Sigmoid colon (tissue), 7 donors: Measurements from ENCODE around the gene ARL6IP4. TPM values are rescaled to one million over a fixed set of nuclear protein-coding genes. Genes with fewer than 3 reads are reported as not detected.

ENCODE experiments used
- DNase-seq: peaks from one replicate; pipeline ENCODE4 v3.0.0-alpha.2; 2019
- H3K27ac ChIP-seq, 4 donors: fragments of 200-600 bp; sonication (generic); one replicate each; pipeline ENCODE4 v1.5.1; 2016 to 2019; ENCODE audit warnings: mild to moderate bottlenecking in 1 of 4
- H3K27me3 ChIP-seq, 3 donors: fragments of 200-600 bp; sonication (generic); one replicate each; pipeline ENCODE4 v1.5.1; 2019; ENCODE audit warnings: mild to moderate bottlenecking in 1 of 3
- H3K36me3 ChIP-seq, 4 donors: fragments of 200-600 bp; sonication (generic); one replicate each; pipeline ENCODE4 v1.5.1; 2016 to 2019
- H3K4me1 ChIP-seq, 4 donors: fragments of 200-600 bp; sonication (generic); one replicate each; pipeline ENCODE4 v1.5.1; 2017 to 2019
- H3K4me3 ChIP-seq, 4 donors: fragments of 200-600 bp; sonication (generic); one replicate each; pipeline ENCODE4 v1.5.1; 2017 to 2019; ENCODE audit warnings: mild to moderate bottlenecking in 2 of 4, moderate library complexity in 1 of 4
- H3K9me3 ChIP-seq, 4 donors: fragments of 200-600 bp in 3 of 4; sonication (generic) in 3 of 4; one replicate each; pipeline versions ENCODE4 v1.5.1 to v1.6.1; 2013 to 2019
- CTCF ChIP-seq, 4 experiments: fragments of 450-650 bp in 3 of 4; fragments of 200-600 bp in 1 of 4; IDR thresholded peaks; one replicate each; pipeline ENCODE4 v1.5.1; 2016 to 2019; ENCODE audit warnings: antibody characterized with exemption in 4 of 4, mild to moderate bottlenecking in 3 of 4, moderate library complexity in 2 of 4
- EP300 ChIP-seq, 4 donors: sonication (generic); formaldehyde crosslinking; IDR thresholded peaks; one replicate each; pipeline ENCODE4 v1.6.1; 2017; ENCODE audit warnings: antibody characterized with exemption in 4 of 4
- POLR2A ChIP-seq, 2 donors: fragments of 450-650 bp; IDR thresholded peaks; one replicate each; pipeline ENCODE4 v1.6.1; 2016; ENCODE audit warnings: antibody characterized with exemption in 2 of 2, mild to moderate bottlenecking in 2 of 2, moderate library complexity in 2 of 2
- POLR2AphosphoS5 ChIP-seq, 4 donors: sonication (generic); formaldehyde crosslinking; IDR thresholded peaks; one replicate each; pipeline ENCODE4 v1.6.1; 2017; ENCODE audit warnings: antibody characterized with exemption in 4 of 4
- WGBS, 2 donors: extraction: QIAGEN DNeasy Blood & Tissue Kit; methylation state at CpG; one replicate each; pipeline ENCODE4 v1.1.7; 2013; 5-methylcytosine and 5-hydroxymethylcytosine counted together
- intact Hi-C: fragments of 100-400 bp; cut with DNase I; formaldehyde crosslinking; loops from one replicate; pipeline ENCODE4 v1.15.1; 2023
- polyA plus RNA-seq, 3 donors: library from polyadenylated mRNA; stranded (reverse); fragments of 200-250 nt; gene quantifications; one replicate each; pipeline ENCODE4 v1.2.3, GENCODE V29; 2013
- total RNA-seq, 4 donors: library from RNA; depleted of rRNA; stranded (reverse); fragments of >200 nt; gene quantifications; one replicate each; pipeline ENCODE4 v1.1.0, GENCODE V29; 2016
- donor health status: healthy with polysubstance abuse.
- donor health status: Bipolar disorder and iron deficiency.
- donor health status: healthy.

Gene ARL6IP4
- total and polyA plus RNA-seq, 7 donors: 211 to 358 (median 312) TPM

GRCh38 chr12:122997343-122998250, 17.1 kb downstream of the ARL6IP4 start:
- no peaks in the 10 kb centered on the region for H3K27me3 ChIP-seq
- no peak overlapping the region for H3K27ac ChIP-seq
- TF ChIP-seq POLR2A (IDR thresholded peaks at IDR 0.05) (no peak), EP300 (IDR thresholded peaks at IDR 0.05) (no peak), POLR2AphosphoS5 (IDR thresholded peaks at IDR 0.05) (no peak), CTCF (IDR thresholded peaks at IDR 0.05) (no peak)
- intact Hi-C loops: no loop called here
- peaks cover 3 to 36% (median 7%) of the 10 kb centered on the region in 4 donors for H3K36me3 ChIP-seq
- H3K4me3 ChIP-seq: no peak overlapping the region
- peaks cover 0 to 12% (median 0%) of the 10 kb centered on the region in 4 donors for H3K4me1 ChIP-seq
- no peaks in the 10 kb centered on the region for H3K9me3 ChIP-seq
- WGBS, 2 donors: 96% methylated on average over 25 of the region's 25 CpGs
- no peak for DNase-seq

GRCh38 chr12:122998316-122998715, 17.8 kb downstream of the ARL6IP4 start:
- intact Hi-C loops: no loop called here
- no peak for TF ChIP-seq EP300 (IDR thresholded peaks at IDR 0.05)
- no peak for TF ChIP-seq POLR2AphosphoS5 (IDR thresholded peaks at IDR 0.05)
- TF ChIP-seq CTCF (IDR thresholded peaks at IDR 0.05): no peak
- no peak for TF ChIP-seq POLR2A (IDR thresholded peaks at IDR 0.05)
- 83 to 93% methylated on average over 4 of the region's 4 CpGs for WGBS, 2 donors
- peaks cover 0 to 12% (median 0%) of the 10 kb centered on the region in 4 donors for H3K4me1 ChIP-seq
- H3K27me3 ChIP-seq: no peaks in the 10 kb centered on the region
- H3K36me3 ChIP-seq: peaks cover 3 to 36% (median 7%) of the 10 kb centered on the region in 4 donors
- H3K4me3 ChIP-seq: no peak overlapping the region
- no peak overlapping the region for H3K27ac ChIP-seq
- H3K9me3 ChIP-seq: no peaks in the 10 kb centered on the region
- no peak for DNase-seq

GRCh38 chr12:122999196-122999946, 18.9 kb downstream of the ARL6IP4 start:
- no peaks in the 10 kb centered on the region for H3K9me3 ChIP-seq
- WGBS, 2 donors: 90 to 92% methylated on average over 8 of the region's 8 CpGs
- intact Hi-C loops: no loop called here

GRCh38 chr12:122999986-123000420, 19.5 kb downstream of the ARL6IP4 start:
- Histone ChIP-seq H3K27ac (no peak overlapping the region), H3K4me1 (peaks cover 0 to 12% (median 0%) of the 10 kb centered on the region in 4 donors), H3K4me3 (no peak overlapping the region), H3K27me3 (no peaks in the 10 kb centered on the region), H3K36me3 (peaks cover 3 to 47% (median 14%) of the 10 kb centered on the region in 4 donors), H3K9me3 (no peaks in the 10 kb centered on the region)
- whole genome bisulfite sequencing, 2 donors: 79 to 83% methylated on average over 20 of the region's 20 CpGs
- intact Hi-C loops: no loop called here
- TF ChIP-seq POLR2A (IDR thresholded peaks at IDR 0.05) (no peak), EP300 (IDR thresholded peaks at IDR 0.05) (no peak), CTCF (IDR thresholded peaks at IDR 0.05) (no peak), POLR2AphosphoS5 (IDR thresholded peaks at IDR 0.05) (no peak)
- DNase-seq: no peak

More at GRCh38 chr12:122999196-122999946, 18.9 kb downstream of the ARL6IP4 start:
- peaks cover 3 to 40% (median 8%) of the 10 kb centered on the region in 4 donors for H3K36me3 ChIP-seq
- H3K4me1 ChIP-seq: peaks cover 0 to 12% (median 0%) of the 10 kb centered on the region in 4 donors
- H3K27me3 ChIP-seq: no peaks in the 10 kb centered on the region
- TF ChIP-seq POLR2A (IDR thresholded peaks at IDR 0.05) (no peak), EP300 (IDR thresholded peaks at IDR 0.05) (no peak), CTCF (IDR thresholded peaks at IDR 0.05) (no peak), POLR2AphosphoS5 (IDR thresholded peaks at IDR 0.05) (no peak)
- H3K4me3 ChIP-seq: no peak overlapping the region
- no peak overlapping the region for H3K27ac ChIP-seq
- DNase-seq: no peak
